Activated naive CD4-positive, alpha-beta T cell treated with anti-CD3 and anti-CD28 coated beads, Interleukin-2, amount 10 ng/mL, durations not matched to agents 5 hours and 36 hours (primary cell): Measurements from ENCODE around the gene FCGR3B. TPM values are rescaled to one million over a fixed set of nuclear protein-coding genes. Genes with fewer than 3 reads are reported as not detected.

Source experiments
- total RNA-seq, 2 experiments: library from RNA; stranded (reverse); gene quantifications; one replicate each; pipeline ENCODE4 v1.2.3, GENCODE V29; 2021

Gene FCGR3B
- not detected for total RNA-seq

DNA sequence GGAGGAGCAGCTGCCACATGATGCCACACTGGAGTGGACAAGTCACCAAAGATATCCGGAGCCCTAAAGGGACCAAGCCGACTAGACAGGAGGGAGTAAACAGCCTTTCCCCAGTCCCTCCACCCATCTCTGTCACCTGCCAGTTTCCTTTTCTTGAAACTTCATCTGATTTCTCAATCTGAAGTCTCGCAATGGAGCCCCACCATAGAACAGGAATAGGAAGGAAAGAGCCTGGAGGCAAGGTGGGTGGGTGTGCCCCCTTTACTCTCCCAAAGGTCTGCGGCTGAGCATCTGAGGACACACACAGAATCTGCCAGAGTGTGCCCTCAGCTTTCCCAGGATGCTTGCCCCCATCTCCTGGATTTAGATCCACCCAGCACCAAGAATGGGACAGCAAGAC, at the start of gene FCGR3B:
Gene FCGR3B, minus strand, starts transcription at position 101 of the 400 bp plus-strand sequence. Its CDS starts 82 bp downstream, at position 19.

DNA sequence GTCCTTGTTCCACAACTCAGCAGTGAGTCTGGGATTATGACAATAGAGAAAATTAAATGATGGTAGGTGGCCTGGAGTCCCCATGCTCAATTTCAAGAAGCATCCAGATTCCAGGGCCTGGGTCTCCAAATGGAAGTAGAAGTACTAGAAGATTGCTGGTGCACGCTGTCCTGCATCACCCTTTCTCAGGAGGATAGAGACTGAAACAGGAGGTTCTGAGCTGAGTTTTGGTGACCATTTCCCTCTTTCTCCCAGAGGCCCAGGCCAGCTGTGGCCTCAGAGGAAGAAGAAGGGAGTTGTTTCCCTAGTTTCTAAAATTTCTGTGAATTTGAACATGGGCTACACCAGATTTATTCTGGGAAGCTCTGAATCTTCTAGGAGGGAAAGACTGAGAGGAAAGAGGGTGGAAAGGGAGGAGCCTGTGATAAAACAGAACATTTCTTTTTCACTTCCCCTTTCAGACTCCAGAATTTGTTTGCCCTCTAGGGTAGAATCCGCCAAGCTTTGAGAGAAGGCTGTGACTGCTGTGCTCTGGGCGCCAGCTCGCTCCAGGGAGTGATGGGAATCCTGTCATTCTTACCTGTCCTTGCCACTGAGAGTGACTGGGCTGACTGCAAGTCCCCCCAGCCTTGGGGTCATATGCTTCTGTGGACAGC, 31.8 kb upstream of the FCGR3B start, which contains the start of gene FCGR2B:
Gene FCGR2B, plus strand, starts transcription at position 460 of the 656 bp plus-strand sequence. Its CDS starts 99 bp downstream, at position 559.

Other genes with a start within 250 kb of the FCGR3B start
- not detected for gene FCGR2A, start 125.7 kb downstream of the FCGR3B start, total RNA-seq
- gene HSPA6, start 106.6 kb downstream of the FCGR3B start, total RNA-seq, result under 1 TPM; 0.10 to 0.12 TPM
- 1 to 10 TPM in 1 of 2 experiments, under 1 TPM in 1; 0.55 to 1.1 TPM for gene FCGR3A, start 81.4 kb downstream of the FCGR3B start, total RNA-seq
- gene FCGR2B, start 32.0 kb upstream of the FCGR3B start, total RNA-seq, result not detected
- not detected for gene FCRLA, start 76.1 kb upstream of the FCGR3B start, total RNA-seq
- under 1 TPM; 0.39 to 0.53 TPM for gene FCRLB, start 90.4 kb upstream of the FCGR3B start, total RNA-seq
- gene DUSP12, start 118.6 kb upstream of the FCGR3B start, total RNA-seq, result 10 to 100 TPM; 19.8 to 21.8 TPM
- 10 to 100 TPM; 18.8 to 19.3 TPM for gene ATF6, start 135.1 kb upstream of the FCGR3B start, total RNA-seq